Suprapubic skin (tissue), 4 donors: ENCODE data around the gene AP3B1. TPM values are rescaled to one million over a fixed set of nuclear protein-coding genes. Genes with fewer than 3 reads are reported as not detected.

Source experiments
- DNase-seq, 2 donors: peaks; one replicate each; pipeline ENCODE4 v3.0.0-alpha.2; 2019; ENCODE audit warnings: low spot score in 2 of 2
- H3K27ac ChIP-seq: fragments of 200-600 bp; sonication (generic); one replicate; pipeline ENCODE4 v1.5.1; 2019
- H3K27me3 ChIP-seq: fragments of 200-600 bp; sonication (generic); one replicate; pipeline ENCODE4 v1.5.1; 2019
- H3K36me3 ChIP-seq: fragments of 200-600 bp; sonication (generic); one replicate; pipeline ENCODE4 v1.5.1; 2019
- H3K4me1 ChIP-seq: fragments of 200-600 bp; sonication (generic); one replicate; pipeline ENCODE4 v1.5.1; 2019
- H3K4me3 ChIP-seq: fragments of 200-600 bp; sonication (generic); one replicate; pipeline ENCODE4 v1.5.1; 2019; ENCODE audit warnings: mild to moderate bottlenecking
- H3K9me3 ChIP-seq: fragments of 200-600 bp; sonication (generic); one replicate; pipeline ENCODE4 v1.5.1; 2019
- EP300 ChIP-seq: sonication (generic); formaldehyde crosslinking; IDR thresholded peaks from one replicate; pipeline ENCODE4 v1.6.1; 2017; ENCODE audit warnings: antibody characterized with exemption
- POLR2A ChIP-seq, 2 donors: fragments of 450-650 bp; IDR thresholded peaks; one replicate each; pipeline ENCODE4 v1.6.1; 2017; ENCODE audit warnings: antibody characterized with exemption in 2 of 2, mild to moderate bottlenecking in 2 of 2, moderate library complexity in 2 of 2
- POLR2AphosphoS5 ChIP-seq, 3 donors: sonication (generic); formaldehyde crosslinking; IDR thresholded peaks; one replicate each; pipeline ENCODE4 v1.6.1; 2017; ENCODE audit warnings: antibody characterized with exemption in 3 of 3
- WGBS: methylation state at CpG from one replicate; pipeline ENCODE4 v1.1.5; 2018; 5-methylcytosine and 5-hydroxymethylcytosine counted together
- total RNA-seq, 4 donors: library from RNA; depleted of rRNA; stranded (reverse); fragments of >200 nt; gene quantifications; one replicate each; pipeline ENCODE4 v1.1.0, GENCODE V29; 2016
- TF ChIP-seq, protein P1 (sequence below), 2 donors: fragments of 200-600 bp in 1 of 2; fragments of 450-650 bp in 1 of 2; sonication (generic) in 1 of 2; IDR thresholded peaks; one replicate each; pipeline ENCODE4 v1.5.1; 2016 to 2019; ENCODE audit warnings: antibody characterized with exemption in 2 of 2, mild to moderate bottlenecking in 1 of 2, moderate library complexity in 1 of 2

The AP3B1 gene
- total RNA-seq, 4 donors from 2014 or later, result 32.2 to 44.0 (median 33.1) TPM

GRCh38 chr5:78245136-78245535 is 49.4 kb downstream of the AP3B1 start:
- no peak for DNase-seq

DNA sequence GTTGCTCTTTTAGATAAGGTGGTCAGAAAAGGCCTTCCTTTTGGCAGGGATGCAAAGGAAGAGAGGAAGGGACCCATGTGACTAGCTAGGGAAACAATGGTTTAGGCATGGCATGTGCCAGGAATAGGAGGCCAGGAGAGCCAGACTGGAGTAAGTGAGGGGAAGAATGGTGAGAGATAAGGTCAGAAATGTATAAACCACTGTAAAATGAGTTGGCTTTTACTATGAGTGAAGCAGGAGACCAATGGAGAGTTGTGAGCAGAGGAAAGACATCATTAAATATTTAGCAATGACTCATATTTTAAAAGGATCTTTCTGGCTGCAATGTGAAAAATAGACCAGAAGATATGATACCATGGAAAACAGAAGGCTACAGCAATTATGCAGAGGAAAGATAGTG is 50.9 kb downstream of the AP3B1 start:
- TF ChIP-seq EP300, result no peak
- no peak for TF ChIP-seq POLR2AphosphoS5 (IDR thresholded peaks at IDR 0.05)
- TF ChIP-seq, protein P1, sequence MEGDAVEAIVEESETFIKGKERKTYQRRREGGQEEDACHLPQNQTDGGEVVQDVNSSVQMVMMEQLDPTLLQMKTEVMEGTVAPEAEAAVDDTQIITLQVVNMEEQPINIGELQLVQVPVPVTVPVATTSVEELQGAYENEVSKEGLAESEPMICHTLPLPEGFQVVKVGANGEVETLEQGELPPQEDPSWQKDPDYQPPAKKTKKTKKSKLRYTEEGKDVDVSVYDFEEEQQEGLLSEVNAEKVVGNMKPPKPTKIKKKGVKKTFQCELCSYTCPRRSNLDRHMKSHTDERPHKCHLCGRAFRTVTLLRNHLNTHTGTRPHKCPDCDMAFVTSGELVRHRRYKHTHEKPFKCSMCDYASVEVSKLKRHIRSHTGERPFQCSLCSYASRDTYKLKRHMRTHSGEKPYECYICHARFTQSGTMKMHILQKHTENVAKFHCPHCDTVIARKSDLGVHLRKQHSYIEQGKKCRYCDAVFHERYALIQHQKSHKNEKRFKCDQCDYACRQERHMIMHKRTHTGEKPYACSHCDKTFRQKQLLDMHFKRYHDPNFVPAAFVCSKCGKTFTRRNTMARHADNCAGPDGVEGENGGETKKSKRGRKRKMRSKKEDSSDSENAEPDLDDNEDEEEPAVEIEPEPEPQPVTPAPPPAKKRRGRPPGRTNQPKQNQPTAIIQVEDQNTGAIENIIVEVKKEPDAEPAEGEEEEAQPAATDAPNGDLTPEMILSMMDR (IDR thresholded peaks at IDR 0.05), result no peak
- TF ChIP-seq POLR2A (IDR thresholded peaks at IDR 0.05), result no peak

More at GRCh38 chr5:78245136-78245535, 49.4 kb downstream of the AP3B1 start:
- H3K36me3 ChIP-seq, result no peaks in the 10 kb centered on the region
- WGBS, result 91% methylated on average over 8 of the region's 8 CpGs
- H3K27ac ChIP-seq, result no peak overlapping the region
- no peaks in the 10 kb centered on the region for H3K4me1 ChIP-seq
- no peaks in the 10 kb centered on the region for H3K9me3 ChIP-seq
- no peaks in the 10 kb centered on the region for H3K27me3 ChIP-seq
- TF ChIP-seq POLR2AphosphoS5 (IDR thresholded peaks at IDR 0.05) (no peak), POLR2A (IDR thresholded peaks at IDR 0.05) (no peak), EP300 (no peak)
- TF ChIP-seq, protein P1 (IDR thresholded peaks at IDR 0.05), result no peak
- no peak overlapping the region for H3K4me3 ChIP-seq

GRCh38 chr5:78243091-78243490 is 51.4 kb downstream of the AP3B1 start:
- Histone ChIP-seq H3K4me3 (no peak overlapping the region), H3K4me1 (no peaks in the 10 kb centered on the region), H3K36me3 (peaks cover 4% of the 10 kb centered on the region), H3K9me3 (no peaks in the 10 kb centered on the region), H3K27ac (no peak overlapping the region), H3K27me3 (no peaks in the 10 kb centered on the region)
- WGBS, result 97% methylated on average over 2 of the region's 2 CpGs
- TF ChIP-seq POLR2A (IDR thresholded peaks at IDR 0.05) (no peak), EP300 (no peak), POLR2AphosphoS5 (IDR thresholded peaks at IDR 0.05) (no peak)
- TF ChIP-seq, protein P1 (IDR thresholded peaks at IDR 0.05), result no peak
- DNase-seq, result no peak

More for the DNA sequence above, 50.9 kb downstream of the AP3B1 start:
- Histone ChIP-seq H3K4me1 (no peaks in the 10 kb centered on the region), H3K27me3 (no peaks in the 10 kb centered on the region), H3K27ac (no peak overlapping the region), H3K36me3 (peaks cover 3% of the 10 kb centered on the region), H3K4me3 (no peak overlapping the region), H3K9me3 (no peaks in the 10 kb centered on the region)
- DNase-seq, result no peak

GRCh38 chr5:78242001-78242400 is 52.5 kb downstream of the AP3B1 start:
- Histone ChIP-seq H3K27ac (no peak overlapping the region), H3K27me3 (no peaks in the 10 kb centered on the region), H3K9me3 (no peaks in the 10 kb centered on the region), H3K4me3 (no peak overlapping the region), H3K36me3 (peaks cover 7% of the 10 kb centered on the region), H3K4me1 (no peaks in the 10 kb centered on the region)
- WGBS, result 83% methylated on average over 1 of the region's 1 CpG
- no peak for TF ChIP-seq POLR2A (IDR thresholded peaks at IDR 0.05)
- no peak for TF ChIP-seq POLR2AphosphoS5 (IDR thresholded peaks at IDR 0.05)
- TF ChIP-seq, protein P1 (IDR thresholded peaks at IDR 0.05), result no peak
- no peak for TF ChIP-seq EP300
- no peak for DNase-seq

DNA sequence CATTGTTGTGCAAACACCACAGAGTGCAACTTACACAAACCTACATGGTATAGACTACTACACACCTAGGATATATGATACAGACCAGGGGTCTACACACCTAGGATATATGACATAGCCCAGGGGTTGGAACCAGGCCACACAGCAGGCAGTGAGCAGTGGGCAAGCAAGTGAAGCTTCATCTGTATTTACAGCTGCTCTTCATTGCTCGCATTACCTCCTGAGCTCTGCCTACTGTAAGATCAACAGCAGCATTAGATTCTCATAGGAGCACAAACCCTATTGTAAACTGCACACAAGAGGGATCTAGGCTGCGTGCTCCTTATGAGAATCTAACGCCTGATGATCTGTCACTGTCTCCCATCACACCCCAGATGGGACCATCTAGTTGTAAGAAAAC is 56.6 kb downstream of the AP3B1 start:
- Histone ChIP-seq H3K27ac (no peak overlapping the region), H3K4me1 (peaks cover 8% of the 10 kb centered on the region), H3K9me3 (no peaks in the 10 kb centered on the region), H3K27me3 (no peaks in the 10 kb centered on the region), H3K4me3 (no peak overlapping the region), H3K36me3 (peaks cover 7% of the 10 kb centered on the region)
- TF ChIP-seq POLR2AphosphoS5 (IDR thresholded peaks at IDR 0.05) (no peak), EP300 (no peak), POLR2A (IDR thresholded peaks at IDR 0.05) (no peak)
- TF ChIP-seq, protein P1 (IDR thresholded peaks at IDR 0.05), result no peak
- 98% methylated on average over 3 of the region's 3 CpGs for WGBS
- DNase-seq, result no peak
